HG03139 (cell line): ENCODE results near the gene PDZD2.
"Not testable (repeated sequence)": the region's sequence is repeated elsewhere in the genome, so short reads cannot be mapped to it uniquely, and the experiment has no call there.

ENCODE experiments used
- ATAC-seq: cut with Tn5 transposase; IDR thresholded peaks from one replicate; pipeline ENCODE4 v1.9.1; 2021; ENCODE audit not compliant: unreplicated experiment

The PDZD2 gene

DNA sequence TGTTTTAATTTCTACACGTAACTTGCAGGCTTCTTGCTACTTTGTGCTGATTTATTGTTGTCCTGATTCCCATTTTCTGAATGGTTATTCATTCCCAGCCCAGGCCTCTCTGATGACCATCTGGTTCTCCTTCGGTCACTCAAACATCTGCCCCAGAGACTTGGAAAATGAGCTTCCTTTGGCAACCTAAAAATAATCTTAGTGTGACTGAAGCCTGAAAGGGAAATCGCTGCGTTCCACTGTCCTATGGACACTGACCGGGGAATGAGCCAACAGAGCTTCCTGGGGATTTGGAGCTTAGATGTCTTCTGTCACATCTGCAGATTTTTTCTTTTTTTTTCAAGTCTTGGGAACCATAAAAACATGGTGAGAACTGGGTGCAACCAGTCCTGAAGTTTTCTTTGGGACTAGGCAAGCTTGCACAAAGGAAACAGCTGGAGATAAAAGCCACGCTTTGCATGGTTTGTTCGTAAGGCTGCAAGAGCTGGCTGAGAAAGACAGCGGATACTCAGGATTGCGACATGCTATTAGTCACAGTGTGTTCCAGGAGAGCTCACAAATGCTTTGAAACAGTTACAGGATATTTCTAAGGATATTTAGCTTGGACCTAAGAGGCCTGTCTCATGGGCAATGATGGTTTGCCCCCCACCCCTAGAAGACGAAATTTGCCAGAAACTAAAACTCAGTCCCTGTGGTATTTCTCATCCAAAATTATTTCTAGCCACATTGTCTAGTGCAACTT, 389.0 kb downstream of the PDZD2 start:
- no peak for ATAC-seq

- no peak for ATAC-seq
These were observed 390.3 kb downstream of the PDZD2 start for GRCh38 chr5:32029261-32029660.

DNA sequence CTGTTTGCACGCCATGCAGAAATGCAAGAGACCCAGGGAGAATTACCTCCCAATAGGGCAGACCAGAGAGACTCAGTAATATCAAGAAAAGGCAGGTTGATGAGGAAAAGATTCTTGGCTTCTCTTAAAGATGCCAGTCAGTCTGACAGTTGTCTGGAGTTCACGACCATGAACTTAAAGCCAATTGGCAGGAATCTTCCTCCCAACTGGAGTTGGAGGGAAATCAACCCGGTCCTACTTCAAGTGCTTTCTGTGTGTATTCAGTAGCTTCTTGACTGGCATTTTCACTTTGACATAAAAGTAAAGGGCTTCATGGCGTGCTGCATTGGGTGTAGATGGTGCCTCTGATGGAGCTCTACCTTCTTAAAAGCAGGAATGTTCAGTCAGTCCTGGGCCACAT, 390.9 kb downstream of the PDZD2 start:
- ATAC-seq = no peak

- ATAC-seq = no peak
These were observed 391.3 kb downstream of the PDZD2 start for GRCh38 chr5:32030222-32030621.

- ATAC-seq = no peak
These were observed 391.8 kb downstream of the PDZD2 start for GRCh38 chr5:32030686-32031085.

GRCh38 chr5:32031089-32031488, 392.2 kb downstream of the PDZD2 start:
- no peak for ATAC-seq

DNA sequence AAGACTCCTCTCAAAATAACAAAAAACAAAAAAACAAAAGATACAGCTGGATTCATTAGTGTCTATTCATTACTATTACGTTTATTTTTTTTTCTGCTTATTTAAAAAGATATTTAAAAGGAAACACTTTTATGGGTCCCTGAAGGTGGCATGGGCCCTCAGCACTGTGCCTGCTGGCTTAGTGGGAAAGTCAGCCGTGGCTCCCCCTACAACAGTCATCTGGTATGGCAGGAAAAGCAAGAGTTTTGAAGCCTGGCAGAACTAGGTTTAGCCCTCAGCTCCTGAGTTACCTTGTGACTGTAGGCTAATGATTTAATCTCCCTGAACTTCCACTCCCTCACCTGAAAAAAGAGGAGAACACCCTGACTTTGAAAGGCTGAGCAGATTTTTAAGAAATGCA, 399.6 kb downstream of the PDZD2 start:
- no peak for ATAC-seq

- ATAC-seq = not testable (repeated sequence)
These were observed 400.2 kb downstream of the PDZD2 start for GRCh38 chr5:32039133-32039532.

DNA sequence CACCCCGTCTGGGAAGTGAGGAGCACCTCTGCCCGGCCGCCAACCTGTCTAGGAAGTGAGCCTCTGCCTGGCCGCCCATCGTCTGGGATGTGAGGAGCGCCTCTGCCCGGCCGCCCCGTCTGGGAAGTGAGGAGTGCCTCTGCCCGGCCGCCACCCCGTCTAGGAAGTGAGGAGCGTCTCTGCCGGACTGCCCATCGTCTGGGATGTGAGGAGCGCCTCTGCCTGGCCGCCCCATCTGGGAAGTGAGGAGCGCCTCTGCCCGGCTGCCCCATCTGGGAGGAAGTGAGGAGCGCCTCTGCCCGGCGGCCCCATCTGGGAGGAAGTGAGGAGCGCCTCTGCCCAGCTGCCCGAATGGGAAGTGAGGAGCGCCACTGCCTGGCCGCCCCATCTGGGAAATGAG, 400.7 kb downstream of the PDZD2 start:
- ATAC-seq = not testable (repeated sequence)

GRCh38 chr5:32040181-32040695, 401.3 kb downstream of the PDZD2 start:
- not testable (repeated sequence) for ATAC-seq

DNA sequence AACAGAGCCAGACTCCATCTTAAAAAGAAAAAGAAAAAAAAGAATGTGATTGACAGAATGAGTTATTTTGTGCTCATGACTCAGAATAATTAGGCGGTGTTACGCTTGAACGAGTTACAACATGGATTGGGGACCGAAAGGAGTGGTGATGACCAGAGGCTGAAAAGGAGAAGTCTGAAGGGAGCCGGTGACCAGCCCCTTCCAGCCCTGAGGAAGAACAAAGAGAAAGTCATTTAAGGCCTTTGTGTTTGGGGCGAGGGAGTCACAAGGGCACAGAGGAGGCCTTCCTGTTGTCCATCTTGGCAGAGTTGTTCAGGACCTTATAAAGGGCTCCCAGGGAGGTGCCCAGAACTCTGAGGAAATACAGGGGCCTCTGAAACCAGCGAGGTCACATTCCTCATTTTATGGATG, 403.6 kb downstream of the PDZD2 start:
- no peak for ATAC-seq

DNA sequence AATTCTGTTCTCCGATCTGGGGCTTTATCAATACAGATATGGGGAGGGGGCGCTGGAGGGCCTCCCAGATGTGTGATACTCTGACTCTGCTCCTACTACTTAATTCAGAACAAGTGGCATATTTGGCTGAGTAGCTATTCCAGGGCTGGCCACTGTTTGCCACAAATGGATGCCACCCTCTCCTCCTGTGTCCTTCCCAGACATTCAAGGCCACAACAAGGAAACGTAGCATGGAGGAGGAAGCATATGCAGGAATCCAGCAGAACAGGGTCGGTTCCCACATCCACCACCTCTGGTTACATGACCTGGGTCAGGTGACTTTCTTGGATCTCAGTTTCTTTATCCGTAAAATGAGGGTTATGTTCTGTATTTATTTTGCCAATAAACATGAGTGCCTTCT, 404.2 kb downstream of the PDZD2 start:
- ATAC-seq = no peak

DNA sequence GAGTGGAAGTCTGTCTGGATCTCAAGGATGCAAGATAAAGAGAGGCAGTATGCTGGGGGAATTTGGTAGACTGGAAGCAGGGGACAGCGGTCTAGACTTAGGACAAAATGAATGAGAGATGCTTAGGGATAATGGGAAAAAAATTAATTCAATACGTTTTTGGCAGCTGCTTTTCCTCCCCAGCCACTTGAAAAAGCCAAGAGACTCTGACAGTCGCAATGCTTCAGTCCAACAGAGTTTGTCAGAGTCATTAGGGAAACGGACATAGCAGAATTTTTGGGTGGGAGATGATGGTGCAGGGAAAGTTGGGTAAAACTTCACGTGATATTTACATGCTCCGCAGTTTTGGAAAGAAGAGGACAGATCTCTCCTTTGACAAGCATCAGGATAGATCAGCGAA, 405.5 kb downstream of the PDZD2 start:
- no peak for ATAC-seq

DNA sequence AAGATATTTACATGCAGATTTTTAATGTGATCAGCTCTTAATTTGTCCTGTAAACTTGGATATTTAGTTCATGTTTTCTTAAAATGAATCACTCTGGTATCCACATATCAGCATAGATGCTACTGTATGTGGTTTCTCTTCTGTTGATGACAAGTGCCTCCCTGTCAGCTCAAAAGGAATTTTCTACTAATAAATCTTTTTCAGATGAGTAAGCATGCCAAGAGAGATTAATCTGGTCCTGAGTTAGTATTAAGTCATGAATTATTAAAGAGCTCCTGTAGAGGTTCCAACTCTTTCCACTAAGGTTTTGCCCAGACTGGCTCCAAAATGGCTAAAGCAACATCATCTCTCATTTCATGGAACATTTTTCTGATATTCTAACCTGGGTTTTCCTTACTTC, 406.0 kb downstream of the PDZD2 start:
- ATAC-seq = no peak

DNA sequence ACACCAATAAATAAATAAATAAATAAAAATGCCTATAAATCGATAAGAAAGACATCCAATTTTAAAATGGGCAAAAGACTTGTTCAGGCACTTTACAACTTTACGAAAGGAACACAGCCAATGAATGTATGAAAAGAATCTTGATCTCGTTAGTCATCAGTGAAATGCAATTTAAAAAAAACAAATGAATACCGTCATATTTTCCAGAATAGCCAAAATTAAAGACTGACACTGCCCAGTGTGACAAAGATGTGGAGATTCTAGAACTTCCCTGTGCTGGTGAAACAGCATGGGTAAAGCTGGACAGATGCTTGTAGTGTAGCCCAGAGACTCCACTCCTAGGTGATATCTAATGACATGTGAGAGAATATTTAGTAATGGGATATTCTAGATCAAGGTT, 408.1 kb downstream of the PDZD2 start:
- no peak for ATAC-seq

GRCh38 chr5:32051796-32052195, 412.9 kb downstream of the PDZD2 start:
- ATAC-seq = no peak

DNA sequence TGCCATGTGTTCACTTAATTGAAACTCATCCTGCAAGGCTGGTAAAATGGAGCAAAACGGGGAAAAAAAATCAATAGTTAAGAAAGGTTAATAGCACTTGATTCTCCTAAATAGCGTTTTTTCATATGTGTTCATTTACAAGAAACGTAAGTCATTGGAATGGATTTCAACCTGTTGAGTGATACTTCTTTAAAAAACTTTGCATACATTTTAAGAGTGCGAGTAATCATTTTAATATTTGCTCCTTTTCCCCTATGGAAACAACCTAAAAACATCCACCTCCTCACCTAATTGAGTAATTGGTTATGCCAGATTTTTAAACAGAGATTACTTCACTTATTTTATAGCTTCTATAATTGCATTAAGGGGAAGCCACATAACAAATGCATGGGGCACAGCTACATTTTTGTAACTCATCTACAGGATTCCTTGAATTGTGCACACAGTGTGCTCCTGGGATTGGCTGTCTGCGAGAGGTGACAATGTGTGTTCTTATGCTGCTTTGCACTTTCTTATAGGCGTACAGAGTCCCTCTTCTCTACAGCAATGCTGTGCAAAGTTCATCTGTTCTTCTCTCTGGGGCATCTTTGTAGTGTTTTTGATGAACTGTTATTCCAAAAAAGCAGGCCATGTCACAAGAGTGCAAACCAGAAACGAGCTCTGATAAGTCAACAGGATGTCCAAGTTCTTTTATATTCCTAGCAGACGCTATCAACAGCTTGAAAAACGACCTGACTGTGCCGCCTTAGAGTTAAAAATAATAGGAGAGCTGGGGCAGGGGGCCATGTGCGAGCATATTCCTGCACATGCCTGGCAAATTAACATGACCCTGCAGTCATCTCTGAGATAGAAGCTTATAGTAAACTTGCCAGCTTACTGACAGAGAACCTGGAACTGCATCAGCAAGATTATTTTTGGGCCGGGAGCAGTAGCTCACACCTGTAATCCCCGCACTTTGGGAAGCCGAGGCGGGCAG, 417.2 kb downstream of the PDZD2 start:
- ATAC-seq = no peak

GRCh38 chr5:32057187-32058096, 418.5 kb downstream of the PDZD2 start:
- ATAC-seq = no peak

- no peak for ATAC-seq
These were observed 419.2 kb downstream of the PDZD2 start for GRCh38 chr5:32058101-32058500.

DNA sequence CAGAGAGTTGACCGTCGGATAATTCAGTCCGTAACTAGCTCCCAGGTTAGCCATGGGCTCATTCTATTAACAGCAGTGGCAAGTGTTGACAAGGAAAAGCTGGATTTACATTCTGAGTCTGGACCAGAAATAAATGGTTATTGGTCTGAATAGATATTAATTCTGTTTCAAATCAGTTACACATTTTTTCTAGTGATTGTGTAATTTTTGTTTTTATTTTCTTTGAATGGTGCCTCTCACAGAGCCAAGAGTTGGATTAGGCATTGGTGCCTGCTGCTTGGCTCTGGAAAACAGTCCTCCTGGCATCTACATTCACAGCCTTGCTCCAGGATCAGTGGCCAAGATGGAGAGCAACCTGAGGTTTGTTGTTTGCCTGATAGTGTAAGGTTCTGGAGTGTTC, 420.1 kb downstream of the PDZD2 start:
- ATAC-seq = no peak
